ENCODE measurements around the gene EVA1C.
"Not testable (repeated sequence)": the region's sequence is repeated elsewhere in the genome, so short reads cannot be mapped to it uniquely, and the experiment has no call there.

The EVA1C gene

DNA sequence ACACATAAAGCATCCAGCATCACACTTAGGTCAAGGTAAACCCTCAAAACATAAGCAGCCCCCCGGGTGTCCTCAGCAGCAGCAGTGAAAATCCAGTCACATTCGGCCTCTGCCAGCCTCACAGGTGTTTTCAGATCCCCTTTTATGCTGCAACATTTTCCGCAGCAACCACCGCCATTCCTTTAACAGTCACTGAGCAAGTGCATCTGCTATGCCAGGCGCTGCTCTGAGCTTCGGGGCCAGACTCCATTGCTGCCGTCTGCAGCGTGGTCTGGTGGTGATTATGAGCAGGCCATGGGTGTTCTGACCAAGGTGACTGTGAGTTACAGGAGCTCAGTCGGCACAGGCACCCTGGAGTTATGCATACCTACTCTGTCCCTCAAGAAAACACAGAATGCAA is 24.2 kb upstream of the EVA1C start:
- Mint-ChIP-seq H3K36me3 (ENCODE audit: low read depth) (peaks cover 30% of the 10 kb centered on the region), H3K4me3 (no peak overlapping the region), H3K9me3 (peaks cover 3% of the 10 kb centered on the region), H3K27me3 (ENCODE audit: low read depth) (no peaks in the 10 kb centered on the region), H3K27ac (no peak overlapping the region), H3K4me1 (peaks cover 23% of the 10 kb centered on the region)
- TF ChIP-seq, protein P1, sequence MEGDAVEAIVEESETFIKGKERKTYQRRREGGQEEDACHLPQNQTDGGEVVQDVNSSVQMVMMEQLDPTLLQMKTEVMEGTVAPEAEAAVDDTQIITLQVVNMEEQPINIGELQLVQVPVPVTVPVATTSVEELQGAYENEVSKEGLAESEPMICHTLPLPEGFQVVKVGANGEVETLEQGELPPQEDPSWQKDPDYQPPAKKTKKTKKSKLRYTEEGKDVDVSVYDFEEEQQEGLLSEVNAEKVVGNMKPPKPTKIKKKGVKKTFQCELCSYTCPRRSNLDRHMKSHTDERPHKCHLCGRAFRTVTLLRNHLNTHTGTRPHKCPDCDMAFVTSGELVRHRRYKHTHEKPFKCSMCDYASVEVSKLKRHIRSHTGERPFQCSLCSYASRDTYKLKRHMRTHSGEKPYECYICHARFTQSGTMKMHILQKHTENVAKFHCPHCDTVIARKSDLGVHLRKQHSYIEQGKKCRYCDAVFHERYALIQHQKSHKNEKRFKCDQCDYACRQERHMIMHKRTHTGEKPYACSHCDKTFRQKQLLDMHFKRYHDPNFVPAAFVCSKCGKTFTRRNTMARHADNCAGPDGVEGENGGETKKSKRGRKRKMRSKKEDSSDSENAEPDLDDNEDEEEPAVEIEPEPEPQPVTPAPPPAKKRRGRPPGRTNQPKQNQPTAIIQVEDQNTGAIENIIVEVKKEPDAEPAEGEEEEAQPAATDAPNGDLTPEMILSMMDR (IDR thresholded peaks at IDR 0.05; ENCODE audit: unreplicated experiment in 3 of 3) = no peak

DNA sequence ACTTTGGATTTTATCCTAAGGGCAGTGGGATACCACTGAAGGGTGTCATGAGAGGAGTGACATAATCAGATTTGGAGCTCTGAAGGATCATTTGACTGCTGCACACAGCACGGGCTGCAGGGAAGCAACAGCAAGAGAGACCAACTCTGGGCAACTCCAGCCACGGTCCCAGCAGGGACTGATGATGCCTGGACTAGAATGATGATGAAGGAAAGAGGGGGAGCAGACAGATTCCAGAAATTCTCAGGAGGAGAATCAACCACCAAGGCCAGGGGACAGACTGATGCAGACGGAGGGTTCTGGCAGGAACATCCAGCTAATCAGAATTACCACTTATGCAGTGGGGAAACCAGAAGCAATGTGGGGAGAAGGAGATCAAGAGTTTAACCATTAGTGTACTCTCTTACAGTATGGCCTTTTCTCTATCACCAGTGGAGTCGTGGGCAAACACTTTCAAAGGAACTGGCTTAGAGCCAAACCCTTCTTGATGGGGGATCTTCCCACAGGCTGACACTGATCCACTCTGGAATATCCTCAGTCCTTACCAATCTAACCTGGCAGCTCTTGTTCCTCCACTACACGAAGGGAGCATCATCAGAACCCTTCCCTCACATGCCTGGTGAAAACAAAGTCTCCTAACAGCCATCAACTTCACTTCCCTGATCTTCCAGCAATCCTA is 23.0 kb upstream of the EVA1C start:
- Mint-ChIP-seq H3K9me3 (peaks cover 7% of the 10 kb centered on the region), H3K27ac (no peak overlapping the region), H3K36me3 (ENCODE audit: low read depth) (peaks cover 22% of the 10 kb centered on the region), H3K4me1 (peaks cover 23% of the 10 kb centered on the region), H3K4me3 (peak overlapping the region; percentile 56 to 76 (median 64)), H3K27me3 (ENCODE audit: low read depth) (no peaks in the 10 kb centered on the region)
- TF ChIP-seq, protein P1 (IDR thresholded peaks at IDR 0.05; ENCODE audit: unreplicated experiment in 3 of 3) = no peak

- not testable (repeated sequence) for H3K27me3 Mint-ChIP-seq (ENCODE audit: low read depth); H3K27ac Mint-ChIP-seq; H3K4me3 Mint-ChIP-seq
- Mint-ChIP-seq H3K4me1 (peaks cover 23% of the 10 kb centered on the region), H3K36me3 (ENCODE audit: low read depth) (peaks cover 13% of the 10 kb centered on the region), H3K9me3 (peaks cover 12% of the 10 kb centered on the region)
These were observed 21.8 kb upstream of the EVA1C start for GRCh38 chr21:32390537-32391224.

DNA sequence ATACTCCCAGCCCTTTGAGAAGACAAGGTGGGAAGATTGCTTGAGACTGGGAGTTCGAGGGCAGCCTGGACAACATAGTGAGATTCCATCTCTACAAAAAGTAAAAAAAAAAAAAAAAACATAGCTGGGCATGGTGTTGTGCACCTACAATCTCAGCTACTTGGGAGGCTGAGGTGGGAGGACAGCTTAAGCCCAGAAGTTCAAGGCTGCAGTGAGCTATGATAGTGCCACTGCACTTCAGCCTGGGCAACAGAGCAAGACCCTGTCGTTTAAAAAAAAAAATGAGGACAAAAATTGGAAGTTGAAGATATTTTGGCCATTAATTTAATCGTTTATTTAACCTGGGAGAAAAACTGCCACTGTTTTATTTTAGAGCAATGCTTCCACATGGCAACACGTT is 20.8 kb upstream of the EVA1C start:
- peaks cover 14% of the 10 kb centered on the region for H3K9me3 Mint-ChIP-seq
- peaks cover 10% of the 10 kb centered on the region for H3K27me3 Mint-ChIP-seq (ENCODE audit: low read depth)
- peaks cover 23% of the 10 kb centered on the region for H3K4me1 Mint-ChIP-seq
- H3K27ac Mint-ChIP-seq = no peak overlapping the region
- H3K36me3 Mint-ChIP-seq (ENCODE audit: low read depth) = peaks cover 13% of the 10 kb centered on the region
- peak overlapping the region; percentile 86 to 94 (median 90) for H3K4me3 Mint-ChIP-seq
- TF ChIP-seq, protein P1 (IDR thresholded peaks at IDR 0.05; ENCODE audit: unreplicated experiment in 3 of 3) = no peak

- no peak overlapping the region for H3K27ac Mint-ChIP-seq
- H3K36me3 Mint-ChIP-seq (ENCODE audit: low read depth) = peaks cover 13% of the 10 kb centered on the region
- peaks cover 23% of the 10 kb centered on the region for H3K4me1 Mint-ChIP-seq
- peak overlapping the region; percentile 86 to 94 (median 90) for H3K4me3 Mint-ChIP-seq
- peaks cover 10% of the 10 kb centered on the region for H3K27me3 Mint-ChIP-seq (ENCODE audit: low read depth)
- TF ChIP-seq, protein P1 (IDR thresholded peaks at IDR 0.05; ENCODE audit: unreplicated experiment in 3 of 3) = no peak
- peaks cover 14% of the 10 kb centered on the region for H3K9me3 Mint-ChIP-seq
These were observed 20.1 kb upstream of the EVA1C start for GRCh38 chr21:32392299-32392879.

DNA sequence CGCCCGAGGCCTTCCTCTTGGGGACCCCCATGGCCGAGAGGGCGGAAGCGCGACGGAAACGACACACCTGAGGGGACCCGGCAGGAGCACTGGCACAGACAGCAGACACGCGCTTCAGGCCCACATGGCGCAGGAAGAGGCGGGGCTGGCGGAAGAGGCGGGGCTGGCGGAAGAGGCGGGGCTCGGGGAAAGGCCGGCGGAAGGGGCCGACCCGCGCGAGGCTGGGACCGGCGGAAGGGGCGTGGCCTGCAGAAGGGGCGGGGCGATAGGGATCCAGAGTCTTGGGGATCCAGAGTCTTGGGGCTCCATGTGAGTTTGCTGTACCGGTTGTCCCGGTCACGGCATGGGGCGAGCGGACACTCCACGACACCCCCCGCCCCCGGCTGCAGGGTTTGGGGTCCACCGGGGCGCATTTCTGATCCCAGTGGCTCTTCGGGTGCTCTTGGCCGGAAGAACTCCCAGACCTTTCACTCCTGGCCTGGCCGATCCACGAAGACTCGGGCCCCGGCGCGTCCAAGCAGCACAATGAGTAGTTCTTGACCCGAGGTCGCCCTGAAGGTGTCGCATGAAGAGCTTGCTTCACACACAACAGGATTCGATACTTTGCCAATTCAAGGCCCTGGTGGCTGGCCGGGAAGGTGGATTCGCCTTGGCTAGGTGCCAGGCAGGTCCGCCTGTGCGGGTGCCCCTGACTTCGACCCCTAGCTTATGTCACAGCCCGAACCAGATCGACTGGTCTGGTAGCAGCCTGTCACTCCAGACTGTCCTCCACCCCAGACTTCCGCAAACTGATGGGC is 19.4 kb upstream of the EVA1C start, which contains the start of gene URB1:
Gene URB1, minus strand, starts transcription at position 133 of the 797 bp plus-strand sequence. Its CDS starts 102 bp downstream, at position 31.
- H3K36me3 Mint-ChIP-seq (ENCODE audit: low read depth) = peaks cover 13% of the 10 kb centered on the region
- no peak within 1 kb of the TSS for H3K27ac Mint-ChIP-seq
- H3K27me3 Mint-ChIP-seq (ENCODE audit: low read depth) = peaks cover 11% of the 10 kb centered on the region
- H3K4me1 Mint-ChIP-seq = peaks cover 23% of the 10 kb centered on the region
- peak within 1 kb of the TSS; percentile 86 to 94 (median 90) for H3K4me3 Mint-ChIP-seq
- TF ChIP-seq, protein P1 (IDR thresholded peaks at IDR 0.05; ENCODE audit: unreplicated experiment in 3 of 3) = no peak
- peaks cover 14% of the 10 kb centered on the region for H3K9me3 Mint-ChIP-seq

Measured in nephron (organoid).